Left ventricle myocardium inferior (tissue), 1 donor: ENCODE data around the gene INPP4A. TPM values are rescaled to one million over a fixed set of nuclear protein-coding genes. Genes with fewer than 3 reads are reported as not detected.

Experiments used
- DNase-seq: peaks from one replicate; pipeline ENCODE4 v3.0.0-alpha.2; 2020
- H3K27ac ChIP-seq: fragments of 200-600 bp; replicated peaks from 2 replicates; pipeline ENCODE4 v1.8.0; 2021
- H3K27me3 ChIP-seq: fragments of 200-600 bp; 2 replicates; pipeline ENCODE4 v1.8.0; 2021; ENCODE audit warnings: low read depth
- H3K36me3 ChIP-seq: fragments of 200-600 bp; 2 replicates; pipeline ENCODE4 v1.8.0; 2021
- H3K4me1 ChIP-seq: fragments of 200-600 bp; 2 replicates; pipeline ENCODE4 v1.8.0; 2021
- H3K4me3 ChIP-seq: fragments of 200-600 bp; 2 replicates; pipeline ENCODE4 v1.8.0; 2021; ENCODE audit warnings: mild to moderate bottlenecking, moderate library complexity
- H3K9me3 ChIP-seq: fragments of 200-600 bp; replicated peaks from 2 replicates; pipeline ENCODE4 v1.8.0; 2021
- intact Hi-C: fragments of 100-400 bp; cut with micrococcal nuclease; formaldehyde crosslinking; loops from one replicate; pipeline ENCODE4 v1.11.0; 2022
- total RNA-seq: library from RNA; stranded (reverse); fragmentation: NEBNext Ultra II Directional; extraction: Animal tissue kit (Norgen Biotek cat#: 25700); gene quantifications from one replicate; pipeline ENCODE4 v1.2.1, GENCODE V29; 2021
- TF ChIP-seq, protein P1 (sequence below): fragments of 200-600 bp; IDR thresholded peaks from 2 replicates; pipeline ENCODE4 v1.8.0; 2021; ENCODE audit warnings: antibody characterized with exemption, mild to moderate bottlenecking, borderline replicate concordance
- donor health status: DM: no; HTN: yes; CAD: no; lungs with severe emphysema.

INPP4A gene
- total RNA-seq, 1 donor from 2014 or later, result 20.8 TPM

- no peak overlapping the region for H3K27ac ChIP-seq
- intact Hi-C loops, result no loop called here
- peaks cover 7% of the 10 kb centered on the region for H3K9me3 ChIP-seq
- no peaks in the 10 kb centered on the region for H3K36me3 ChIP-seq
- no peak for DNase-seq
- H3K4me3 ChIP-seq, result no peak overlapping the region
- TF ChIP-seq, protein P1, sequence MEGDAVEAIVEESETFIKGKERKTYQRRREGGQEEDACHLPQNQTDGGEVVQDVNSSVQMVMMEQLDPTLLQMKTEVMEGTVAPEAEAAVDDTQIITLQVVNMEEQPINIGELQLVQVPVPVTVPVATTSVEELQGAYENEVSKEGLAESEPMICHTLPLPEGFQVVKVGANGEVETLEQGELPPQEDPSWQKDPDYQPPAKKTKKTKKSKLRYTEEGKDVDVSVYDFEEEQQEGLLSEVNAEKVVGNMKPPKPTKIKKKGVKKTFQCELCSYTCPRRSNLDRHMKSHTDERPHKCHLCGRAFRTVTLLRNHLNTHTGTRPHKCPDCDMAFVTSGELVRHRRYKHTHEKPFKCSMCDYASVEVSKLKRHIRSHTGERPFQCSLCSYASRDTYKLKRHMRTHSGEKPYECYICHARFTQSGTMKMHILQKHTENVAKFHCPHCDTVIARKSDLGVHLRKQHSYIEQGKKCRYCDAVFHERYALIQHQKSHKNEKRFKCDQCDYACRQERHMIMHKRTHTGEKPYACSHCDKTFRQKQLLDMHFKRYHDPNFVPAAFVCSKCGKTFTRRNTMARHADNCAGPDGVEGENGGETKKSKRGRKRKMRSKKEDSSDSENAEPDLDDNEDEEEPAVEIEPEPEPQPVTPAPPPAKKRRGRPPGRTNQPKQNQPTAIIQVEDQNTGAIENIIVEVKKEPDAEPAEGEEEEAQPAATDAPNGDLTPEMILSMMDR, result no peak
- peaks cover 8% of the 10 kb centered on the region for H3K4me1 ChIP-seq
- H3K27me3 ChIP-seq, result no peaks in the 10 kb centered on the region
Observed at GRCh38 chr2:98416383-98417159, 28.1 kb upstream of the INPP4A start.

- TF ChIP-seq, protein P1, result no peak
- Histone ChIP-seq H3K4me1 (no peaks in the 10 kb centered on the region), H3K9me3 (peaks cover 14% of the 10 kb centered on the region), H3K4me3 (no peak overlapping the region), H3K27me3 (no peaks in the 10 kb centered on the region), H3K27ac (no peak overlapping the region), H3K36me3 (no peaks in the 10 kb centered on the region)
- intact Hi-C loops, result no loop called here
- no peak for DNase-seq
Observed at GRCh38 chr2:98419544-98419943, 25.1 kb upstream of the INPP4A start.

GRCh38 chr2:98419977-98420725 lies 24.5 kb upstream of the INPP4A start:
- TF ChIP-seq, protein P1, result no peak
- intact Hi-C loops, result no loop called here

DNA sequence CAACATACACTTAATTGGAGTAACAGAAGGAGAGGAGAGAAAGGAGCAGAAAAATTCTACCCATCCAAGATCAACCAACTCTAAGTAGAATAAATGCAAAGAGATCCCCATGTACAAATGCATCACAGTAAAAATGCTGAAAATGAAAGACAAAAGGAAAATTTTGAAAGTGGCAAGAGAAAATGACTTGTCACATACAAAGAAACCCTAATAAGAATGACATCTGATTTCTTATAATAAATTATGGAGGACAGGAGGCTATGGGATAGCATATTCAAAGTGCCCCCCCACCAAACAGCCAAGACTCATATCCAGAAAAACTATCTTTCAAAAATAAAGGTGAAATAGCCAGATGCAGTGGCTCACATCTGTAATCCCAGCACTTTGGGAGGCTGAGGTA lies 22.2 kb upstream of the INPP4A start:
- no peaks in the 10 kb centered on the region for H3K36me3 ChIP-seq
- DNase-seq, result no peak
- H3K9me3 ChIP-seq, result peaks cover 12% of the 10 kb centered on the region
- intact Hi-C loops, result no loop called here
- H3K27ac ChIP-seq, result no peak overlapping the region
- TF ChIP-seq, protein P1, result no peak
- no peaks in the 10 kb centered on the region for H3K27me3 ChIP-seq
- H3K4me3 ChIP-seq, result no peak overlapping the region
- no peaks in the 10 kb centered on the region for H3K4me1 ChIP-seq

More at GRCh38 chr2:98419977-98420725, 24.5 kb upstream of the INPP4A start:
- no peak overlapping the region for H3K27ac ChIP-seq
- DNase-seq, result no peak
- no peak overlapping the region for H3K4me3 ChIP-seq
- no peaks in the 10 kb centered on the region for H3K27me3 ChIP-seq
- H3K9me3 ChIP-seq, result peaks cover 12% of the 10 kb centered on the region
- H3K4me1 ChIP-seq, result no peaks in the 10 kb centered on the region
- H3K36me3 ChIP-seq, result no peaks in the 10 kb centered on the region

DNA sequence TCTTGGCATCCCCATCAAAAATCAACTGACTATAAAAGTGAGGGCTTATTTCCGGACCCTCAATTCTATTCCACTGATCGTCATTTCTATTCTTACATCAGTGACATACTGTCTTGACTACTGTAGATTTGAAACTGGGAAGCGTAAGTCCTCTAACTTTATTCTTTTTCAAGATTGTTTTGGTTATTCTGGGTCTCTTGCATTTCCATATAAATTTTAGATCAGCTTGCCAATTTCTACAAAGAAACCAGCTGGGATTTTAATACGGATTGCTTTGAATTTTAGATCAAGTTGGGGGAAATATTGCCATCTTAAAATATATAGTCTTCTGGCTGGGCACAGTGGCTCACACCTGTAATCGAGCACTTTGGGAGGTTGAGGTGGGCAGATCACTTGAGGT lies 17.9 kb upstream of the INPP4A start:
- intact Hi-C loops, result no loop called here

More for the DNA sequence above, 17.9 kb upstream of the INPP4A start:
- no peaks in the 10 kb centered on the region for H3K36me3 ChIP-seq
- no peaks in the 10 kb centered on the region for H3K27me3 ChIP-seq
- DNase-seq, result no peak
- no peak overlapping the region for H3K27ac ChIP-seq
- peaks cover 14% of the 10 kb centered on the region for H3K9me3 ChIP-seq
- H3K4me3 ChIP-seq, result no peak overlapping the region
- no peaks in the 10 kb centered on the region for H3K4me1 ChIP-seq
- TF ChIP-seq, protein P1, result no peak
